Measurements from ENCODE around the gene HS3ST3A1.

Gene HS3ST3A1

GRCh38 chr17:13642188-13642587 lies 40.5 kb upstream of the HS3ST3A1 start:
- no peak for DNase-seq (ENCODE audit: low spot score)
- in situ Hi-C loops (cut with MboI; ENCODE audit: low pct_unique_long_range_greater_than_20kb, low sequenced_read_pairs, unreplicated experiment) = no loop called here
- TF ChIP-seq CTCF (IDR thresholded peaks at IDR 0.05; ENCODE audit: extremely low read depth, insufficient read depth, missing control alignments) = no peak

- in situ Hi-C loops (cut with MboI; ENCODE audit: low pct_unique_long_range_greater_than_20kb, low sequenced_read_pairs, unreplicated experiment) = no loop called here
- no peak for DNase-seq (ENCODE audit: low spot score)
- TF ChIP-seq CTCF (IDR thresholded peaks at IDR 0.05; ENCODE audit: extremely low read depth, insufficient read depth, missing control alignments) = no peak
Observed at GRCh38 chr17:13640551-13640950, 38.8 kb upstream of the HS3ST3A1 start.

GRCh38 chr17:13638855-13639458 lies 37.2 kb upstream of the HS3ST3A1 start:
- no peak for DNase-seq (ENCODE audit: low spot score)
- in situ Hi-C loops (cut with MboI; ENCODE audit: low pct_unique_long_range_greater_than_20kb, low sequenced_read_pairs, unreplicated experiment) = no loop called here

GRCh38 chr17:13636951-13637350 lies 35.2 kb upstream of the HS3ST3A1 start:
- DNase-seq (ENCODE audit: low spot score) = no peak
- in situ Hi-C loops (cut with MboI; ENCODE audit: low pct_unique_long_range_greater_than_20kb, low sequenced_read_pairs, unreplicated experiment) = no loop called here
- TF ChIP-seq CTCF (IDR thresholded peaks at IDR 0.05; ENCODE audit: extremely low read depth, insufficient read depth, missing control alignments) = no peak

More at GRCh38 chr17:13638855-13639458, 37.2 kb upstream of the HS3ST3A1 start:
- no peak for TF ChIP-seq CTCF (IDR thresholded peaks at IDR 0.05; ENCODE audit: extremely low read depth, insufficient read depth, missing control alignments)

- DNase-seq (ENCODE audit: low spot score) = no peak
- TF ChIP-seq CTCF (IDR thresholded peaks at IDR 0.05; ENCODE audit: extremely low read depth, insufficient read depth, missing control alignments) = no peak
- in situ Hi-C loops (cut with MboI; ENCODE audit: low pct_unique_long_range_greater_than_20kb, low sequenced_read_pairs, unreplicated experiment) = no loop called here
Observed at GRCh38 chr17:13635951-13636350, 34.2 kb upstream of the HS3ST3A1 start.

GRCh38 chr17:13634021-13634420 lies 32.3 kb upstream of the HS3ST3A1 start:
- in situ Hi-C loops (cut with MboI; ENCODE audit: low pct_unique_long_range_greater_than_20kb, low sequenced_read_pairs, unreplicated experiment) = no loop called here
- no peak for DNase-seq (ENCODE audit: low spot score)
- no peak for TF ChIP-seq CTCF (IDR thresholded peaks at IDR 0.05; ENCODE audit: extremely low read depth, insufficient read depth, missing control alignments)

Data from GM13977 (cell line).